GM12873 (cell line): ENCODE measurements around the gene TMC5.

ENCODE experiments used
- CTCF ChIP-seq: IDR thresholded peaks from 2 replicates; pipeline ENCODE4 v1.5.1; 2012; ENCODE audit warnings: low read depth, mild to moderate bottlenecking, moderate library complexity, low read length, control low read depth; ENCODE audit not compliant: insufficient read depth; ENCODE audit errors: missing control alignments

Gene TMC5

GRCh38 chr16:19528666-19529065, 111.0 kb downstream of the TMC5 start:
- TF ChIP-seq CTCF = no peak

GRCh38 chr16:19532601-19533000, 114.9 kb downstream of the TMC5 start:
- no peak for TF ChIP-seq CTCF

- TF ChIP-seq CTCF = no peak
Observed at GRCh38 chr16:19540241-19540970, 122.7 kb downstream of the TMC5 start.

GRCh38 chr16:19542138-19542821, 124.6 kb downstream of the TMC5 start:
- TF ChIP-seq CTCF = no peak

- no peak for TF ChIP-seq CTCF
Observed at GRCh38 chr16:19548144-19548543, 130.5 kb downstream of the TMC5 start.
